ENCODE results near the gene AKT2. TPM values are rescaled to one million over a fixed set of nuclear protein-coding genes. Genes with fewer than 3 reads are reported as not detected.

AKT2 gene
- total and polyA plus RNA-seq, 12 donors: 49.2 to 195 (median 113) TPM

DNA sequence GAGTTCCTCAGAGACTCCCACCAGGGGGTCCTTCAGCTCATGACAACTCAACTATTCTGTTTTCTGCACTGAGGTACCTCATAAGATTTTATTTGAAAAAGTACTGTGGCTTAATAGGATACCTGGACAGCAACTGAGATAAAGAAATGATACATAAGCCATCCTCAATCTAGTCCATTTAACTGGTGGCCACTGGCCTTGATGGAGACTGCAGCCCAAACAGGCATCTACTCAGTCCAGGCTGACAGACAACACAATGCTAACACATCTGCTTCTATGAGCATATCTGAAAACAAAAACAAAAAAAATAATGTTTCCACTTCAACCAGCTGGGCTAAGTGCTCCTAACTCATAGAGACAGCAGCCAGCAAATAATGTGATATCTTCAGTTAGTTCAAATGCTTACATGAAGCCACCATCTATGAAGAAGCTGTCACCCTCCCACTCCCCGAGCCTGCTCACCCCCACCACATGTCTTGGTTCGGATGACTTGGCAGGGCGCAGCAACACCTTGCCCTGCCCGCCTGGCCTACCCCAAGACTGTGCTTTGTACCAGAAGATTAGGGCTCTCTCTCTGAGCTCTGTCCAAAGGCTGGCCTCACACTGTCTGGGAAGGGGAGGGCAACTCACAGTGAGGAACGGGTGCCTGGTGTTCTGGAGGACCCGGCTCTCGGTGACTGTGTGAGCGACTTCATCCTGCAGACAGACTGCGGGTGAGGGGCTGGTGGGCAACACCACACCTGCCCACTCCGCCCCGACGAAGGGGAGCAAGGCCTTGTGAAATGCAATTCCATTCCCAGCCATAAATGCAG is 45.5 kb downstream of the AKT2 start:
- Histone ChIP-seq H3K27me3 (no peaks in the 10 kb centered on the region), H3K4me3 (no peak overlapping the region), H3K9me3 (replicated peaks in 1 of 3) (no peaks in the 10 kb centered on the region), H3K36me3 (replicated peaks in 1 of 2) (peaks cover 0 to 70% of the 10 kb centered on the region in 2 donors), H3K27ac (no peak overlapping the region), H3K4me1 (replicated peaks in 1 of 2) (peaks cover 16 to 19% of the 10 kb centered on the region in 2 donors)
- no peak for TF ChIP-seq POLR2A (IDR thresholded peaks at IDR 0.05)
- TF ChIP-seq, protein P1, sequence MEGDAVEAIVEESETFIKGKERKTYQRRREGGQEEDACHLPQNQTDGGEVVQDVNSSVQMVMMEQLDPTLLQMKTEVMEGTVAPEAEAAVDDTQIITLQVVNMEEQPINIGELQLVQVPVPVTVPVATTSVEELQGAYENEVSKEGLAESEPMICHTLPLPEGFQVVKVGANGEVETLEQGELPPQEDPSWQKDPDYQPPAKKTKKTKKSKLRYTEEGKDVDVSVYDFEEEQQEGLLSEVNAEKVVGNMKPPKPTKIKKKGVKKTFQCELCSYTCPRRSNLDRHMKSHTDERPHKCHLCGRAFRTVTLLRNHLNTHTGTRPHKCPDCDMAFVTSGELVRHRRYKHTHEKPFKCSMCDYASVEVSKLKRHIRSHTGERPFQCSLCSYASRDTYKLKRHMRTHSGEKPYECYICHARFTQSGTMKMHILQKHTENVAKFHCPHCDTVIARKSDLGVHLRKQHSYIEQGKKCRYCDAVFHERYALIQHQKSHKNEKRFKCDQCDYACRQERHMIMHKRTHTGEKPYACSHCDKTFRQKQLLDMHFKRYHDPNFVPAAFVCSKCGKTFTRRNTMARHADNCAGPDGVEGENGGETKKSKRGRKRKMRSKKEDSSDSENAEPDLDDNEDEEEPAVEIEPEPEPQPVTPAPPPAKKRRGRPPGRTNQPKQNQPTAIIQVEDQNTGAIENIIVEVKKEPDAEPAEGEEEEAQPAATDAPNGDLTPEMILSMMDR (IDR thresholded peaks at IDR 0.05): no peak
- 94 to 97% (median 95%) methylated on average over 7 to 12 of the region's 12 CpGs for WGBS, 4 donors
- intact Hi-C loops (cut with DNase I): no loop called here
- DNase-seq: no peak

DNA sequence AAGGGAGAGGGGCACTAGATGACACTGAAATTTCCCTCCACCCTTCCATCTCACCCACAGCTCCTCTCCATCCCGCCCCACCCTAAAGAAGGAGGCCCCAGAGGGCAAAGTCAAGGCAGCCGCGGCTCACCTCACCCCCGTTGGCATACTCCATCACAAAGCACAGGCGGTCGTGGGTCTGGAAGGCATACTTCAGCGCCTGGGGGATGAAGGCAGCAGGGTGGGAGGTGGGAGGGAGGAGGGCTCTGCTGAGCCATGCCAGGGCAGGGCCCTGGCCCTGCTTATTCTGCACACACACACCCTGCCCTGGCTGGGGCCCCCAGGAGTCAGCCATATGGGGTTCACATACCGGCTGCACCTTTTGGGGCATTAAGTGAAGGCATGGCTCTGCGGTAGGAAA is 46.4 kb downstream of the AKT2 start:
- TF ChIP-seq POLR2A (IDR thresholded peaks at IDR 0.05): no peak
- TF ChIP-seq, protein P1 (IDR thresholded peaks at IDR 0.05): no peak
- intact Hi-C loops (cut with DNase I): no loop called here
- Histone ChIP-seq H3K36me3 (replicated peaks in 1 of 2) (peaks cover 0 to 74% of the 10 kb centered on the region in 2 donors), H3K27me3 (no peaks in the 10 kb centered on the region), H3K27ac (no peak overlapping the region), H3K4me1 (replicated peaks in 1 of 2) (peaks cover 16 to 19% of the 10 kb centered on the region in 2 donors), H3K4me3 (no peak overlapping the region), H3K9me3 (replicated peaks in 1 of 3) (no peaks in the 10 kb centered on the region)
- no peak for DNase-seq
- WGBS, 4 donors: 87 to 95% (median 90%) methylated on average over 7 to 9 of the region's 9 CpGs

DNA sequence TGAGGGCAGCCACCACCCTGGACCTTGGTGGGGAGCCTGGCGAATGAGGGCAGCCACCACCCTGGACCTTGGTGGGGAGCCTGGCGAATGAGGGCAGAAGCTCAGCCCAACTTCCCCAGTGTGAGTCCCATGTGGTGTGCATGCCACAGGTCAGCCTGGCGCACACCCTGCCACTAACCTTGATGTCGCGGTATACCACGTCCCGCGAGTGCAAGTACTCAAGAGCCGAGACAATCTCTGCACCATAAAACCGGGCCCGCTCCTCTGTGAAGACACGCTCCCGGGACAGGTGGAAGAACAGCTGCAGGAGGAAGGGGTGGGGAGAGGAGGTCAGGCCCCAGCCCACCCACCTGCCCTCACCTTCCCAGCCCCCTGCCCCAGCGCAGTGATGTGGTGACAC is 47.4 kb downstream of the AKT2 start:
- H3K9me3 ChIP-seq (replicated peaks in 1 of 3): no peaks in the 10 kb centered on the region
- H3K4me1 ChIP-seq (replicated peaks in 1 of 2): peaks cover 12 to 15% of the 10 kb centered on the region in 2 donors
- H3K36me3 ChIP-seq (replicated peaks in 1 of 2): peaks cover 0 to 81% of the 10 kb centered on the region in 2 donors
- TF ChIP-seq, protein P1 (IDR thresholded peaks at IDR 0.05): no peak
- TF ChIP-seq POLR2A (IDR thresholded peaks at IDR 0.05): no peak
- no peak for DNase-seq
- intact Hi-C loops (cut with DNase I): no loop called here
- no peak overlapping the region for H3K4me3 ChIP-seq
- WGBS, 4 donors: 86 to 97% (median 90%) methylated on average over 2 to 14 of the region's 14 CpGs
- no peak overlapping the region for H3K27ac ChIP-seq
- H3K27me3 ChIP-seq: no peaks in the 10 kb centered on the region

GRCh38 chr19:40236366-40236765 is 48.8 kb downstream of the AKT2 start:
- DNase-seq: no peak
- WGBS, 4 donors: 90 to 95% (median 92%) methylated on average over 4 to 6 of the region's 6 CpGs
- H3K4me1 ChIP-seq (replicated peaks in 1 of 2): peaks cover 10 to 11% of the 10 kb centered on the region in 2 donors
- intact Hi-C loops (cut with DNase I): no loop called here
- no peak overlapping the region for H3K27ac ChIP-seq
- H3K9me3 ChIP-seq (replicated peaks in 1 of 3): no peaks in the 10 kb centered on the region
- peaks cover 0 to 79% of the 10 kb centered on the region in 2 donors for H3K36me3 ChIP-seq (replicated peaks in 1 of 2)
- H3K4me3 ChIP-seq: no peak overlapping the region
- H3K27me3 ChIP-seq: no peaks in the 10 kb centered on the region
- TF ChIP-seq, protein P1 (IDR thresholded peaks at IDR 0.05): no peak
- no peak for TF ChIP-seq POLR2A (IDR thresholded peaks at IDR 0.05)

All from adrenal gland (tissue), 12 donors.